Measurements from ENCODE around the gene BATF.

The BATF gene

GRCh38 chr14:75562089-75562488 is 39.8 kb downstream of the BATF start:
- DNase-seq (ENCODE audit: low spot score) = no peak

GRCh38 chr14:75562489-75562888 is 40.2 kb downstream of the BATF start:
- DNase-seq (ENCODE audit: low spot score) = no peak

GRCh38 chr14:75563931-75564330 is 41.7 kb downstream of the BATF start:
- no peak for DNase-seq (ENCODE audit: low spot score)

GRCh38 chr14:75565056-75565455 is 42.8 kb downstream of the BATF start:
- no peak for DNase-seq (ENCODE audit: low spot score)

GRCh38 chr14:75566321-75566720 is 44.1 kb downstream of the BATF start:
- no peak for DNase-seq (ENCODE audit: low spot score)

GRCh38 chr14:75566752-75567151 is 44.5 kb downstream of the BATF start:
- no peak for DNase-seq (ENCODE audit: low spot score)

- no peak for DNase-seq (ENCODE audit: low spot score)
Measured at GRCh38 chr14:75568140-75568539, 45.9 kb downstream of the BATF start.

- no peak for DNase-seq (ENCODE audit: low spot score)
Measured at GRCh38 chr14:75568791-75569190, 46.5 kb downstream of the BATF start.

- no peak for DNase-seq (ENCODE audit: low spot score)
Measured at GRCh38 chr14:75570797-75571196, 48.5 kb downstream of the BATF start.

GRCh38 chr14:75572104-75572503 is 49.8 kb downstream of the BATF start:
- DNase-seq (ENCODE audit: low spot score) = no peak

- no peak for DNase-seq (ENCODE audit: low spot score)
Measured at GRCh38 chr14:75577090-75577489, 54.8 kb downstream of the BATF start.

GRCh38 chr14:75577729-75578101 is 55.4 kb downstream of the BATF start:
- DNase-seq (ENCODE audit: low spot score) = peak; percentile 82

- DNase-seq (ENCODE audit: low spot score) = peak; percentile 84
Measured at GRCh38 chr14:75578102-75578785, 56.0 kb downstream of the BATF start, which contains the start of gene FLVCR2. FLVCR2 (plus strand) TSS chr14:75578620; CDS start chr14:75578973, 353 bp downstream.

GRCh38 chr14:75578786-75579337 is 56.6 kb downstream of the BATF start:
- no peak for DNase-seq (ENCODE audit: low spot score)

GRCh38 chr14:75579338-75579864 is 57.1 kb downstream of the BATF start:
- DNase-seq (ENCODE audit: low spot score) = no peak

GRCh38 chr14:75579882-75580281 is 57.6 kb downstream of the BATF start:
- DNase-seq (ENCODE audit: low spot score) = no peak

- no peak for DNase-seq (ENCODE audit: low spot score)
Measured at GRCh38 chr14:75587388-75587787, 65.1 kb downstream of the BATF start.

GRCh38 chr14:75589931-75590330 is 67.7 kb downstream of the BATF start:
- no peak for DNase-seq (ENCODE audit: low spot score)

GRCh38 chr14:75591331-75591946 is 69.2 kb downstream of the BATF start:
- DNase-seq (ENCODE audit: low spot score) = no peak

GRCh38 chr14:75591987-75592575 is 69.8 kb downstream of the BATF start:
- no peak for DNase-seq (ENCODE audit: low spot score)

GRCh38 chr14:75595226-75595625 is 73.0 kb downstream of the BATF start:
- DNase-seq (ENCODE audit: low spot score) = no peak
